G401.6 (cell line): Measurements from ENCODE around the gene RAMP3.

Source experiments
- FAIRE-seq: peaks from 2 replicates; lab custom pipeline; 2012; peaks lifted over from hg19 to GRCh38; lab: Jason Lieb, UNC

RAMP3 gene

GRCh38 chr7:45180084-45180986 lies 22.7 kb downstream of the RAMP3 start:
- FAIRE-seq, result no peak

GRCh38 chr7:45181286-45181960 lies 23.8 kb downstream of the RAMP3 start:
- no peak for FAIRE-seq

GRCh38 chr7:45181991-45182855 lies 24.6 kb downstream of the RAMP3 start:
- FAIRE-seq, result no peak

GRCh38 chr7:45182856-45183710 lies 25.5 kb downstream of the RAMP3 start:
- FAIRE-seq, result no peak

- no peak for FAIRE-seq
Observed at GRCh38 chr7:45183711-45184210, 26.2 kb downstream of the RAMP3 start.

DNA sequence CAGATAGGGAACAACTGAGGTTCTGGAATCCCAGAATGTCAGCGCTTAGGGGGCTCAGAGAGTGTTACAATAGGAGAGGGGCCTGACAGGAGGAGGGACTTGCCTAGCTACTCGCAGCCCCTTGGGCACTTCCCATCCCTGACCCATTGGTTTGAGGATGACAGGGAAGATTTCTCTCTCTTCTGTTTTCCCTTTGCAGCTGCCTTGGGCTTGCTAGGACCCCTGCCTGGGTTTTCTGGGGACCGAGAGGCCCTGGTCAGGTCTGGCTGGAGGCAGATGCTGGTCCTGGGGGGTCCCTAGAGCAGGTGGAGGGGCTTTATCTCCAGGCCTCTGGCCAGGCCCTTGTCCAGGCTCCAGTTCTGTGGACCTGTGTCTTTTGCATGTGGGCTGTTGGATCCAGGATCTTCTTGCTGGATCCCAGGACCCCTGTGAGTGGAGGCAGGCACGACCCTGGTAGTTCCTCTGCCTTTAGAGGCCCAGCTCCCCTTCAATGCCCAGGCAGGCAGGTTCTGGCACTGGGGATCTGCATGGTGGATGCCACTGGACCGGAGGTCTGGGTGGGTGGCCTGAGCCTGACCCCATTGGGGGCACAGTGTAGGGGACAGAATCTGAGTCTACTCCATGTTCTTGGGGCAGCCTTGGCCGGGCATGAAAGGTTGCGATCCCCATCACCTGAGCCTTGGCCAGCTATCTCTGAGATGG lies 26.9 kb downstream of the RAMP3 start:
- FAIRE-seq, result no peak

DNA sequence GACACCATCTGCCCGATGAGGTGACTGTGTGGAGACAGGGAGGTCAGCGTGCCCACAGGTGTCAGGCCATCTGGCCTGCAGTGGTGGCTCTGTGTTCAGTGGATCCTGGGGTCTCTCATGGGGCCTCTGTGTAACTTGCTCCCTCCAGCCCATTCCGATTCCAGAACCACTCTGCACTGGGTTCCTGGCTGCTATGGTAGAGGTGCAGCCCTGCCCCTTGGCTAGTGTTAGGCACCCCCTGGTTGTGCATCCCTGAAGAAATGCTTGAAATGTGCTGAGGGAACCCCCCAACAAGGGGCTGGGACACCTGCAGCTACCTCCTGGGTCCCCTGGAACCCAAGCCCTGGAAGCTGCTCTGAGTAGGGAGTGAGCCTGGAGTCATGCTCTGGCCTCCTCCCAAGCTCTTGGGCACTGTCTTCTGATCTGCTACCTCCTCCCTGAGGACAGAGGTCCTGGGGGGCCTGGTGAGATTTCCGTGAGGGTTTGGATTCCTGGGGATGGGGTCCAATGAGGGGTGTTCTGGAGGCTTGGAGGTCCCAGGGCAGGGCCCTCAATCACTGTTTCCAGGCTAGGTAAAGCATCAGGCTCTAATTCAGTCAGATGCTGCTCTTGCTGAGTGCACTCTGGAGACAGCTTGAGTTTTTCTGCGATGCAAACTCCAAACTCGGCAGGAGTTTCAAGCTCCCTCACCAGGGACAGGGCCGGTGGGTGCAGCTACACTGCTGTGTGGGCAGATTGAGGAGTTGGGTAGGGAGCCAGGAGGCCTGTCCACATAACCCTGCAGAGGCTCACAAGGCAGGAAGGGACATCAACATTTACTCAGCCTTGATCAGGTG lies 27.7 kb downstream of the RAMP3 start:
- FAIRE-seq, result no peak

DNA sequence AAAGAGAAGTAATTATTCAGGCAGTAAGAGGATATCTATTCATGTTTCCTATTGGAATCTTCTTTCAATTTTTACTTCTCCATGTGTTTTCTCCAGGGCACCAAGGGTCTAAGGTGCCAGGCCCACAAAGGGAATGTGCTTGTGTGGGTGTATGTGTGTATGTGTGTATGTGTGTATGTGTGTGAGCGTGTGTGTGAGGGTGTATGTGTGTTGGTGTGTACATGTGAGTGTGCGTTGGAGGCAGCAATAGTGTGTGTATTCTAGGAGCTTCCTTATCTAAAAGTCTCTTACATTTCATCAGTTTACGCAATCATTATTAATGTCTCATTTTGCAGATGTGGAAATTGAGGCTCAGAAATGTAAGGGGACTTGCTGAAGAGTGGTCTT lies 28.3 kb downstream of the RAMP3 start:
- FAIRE-seq, result no peak

DNA sequence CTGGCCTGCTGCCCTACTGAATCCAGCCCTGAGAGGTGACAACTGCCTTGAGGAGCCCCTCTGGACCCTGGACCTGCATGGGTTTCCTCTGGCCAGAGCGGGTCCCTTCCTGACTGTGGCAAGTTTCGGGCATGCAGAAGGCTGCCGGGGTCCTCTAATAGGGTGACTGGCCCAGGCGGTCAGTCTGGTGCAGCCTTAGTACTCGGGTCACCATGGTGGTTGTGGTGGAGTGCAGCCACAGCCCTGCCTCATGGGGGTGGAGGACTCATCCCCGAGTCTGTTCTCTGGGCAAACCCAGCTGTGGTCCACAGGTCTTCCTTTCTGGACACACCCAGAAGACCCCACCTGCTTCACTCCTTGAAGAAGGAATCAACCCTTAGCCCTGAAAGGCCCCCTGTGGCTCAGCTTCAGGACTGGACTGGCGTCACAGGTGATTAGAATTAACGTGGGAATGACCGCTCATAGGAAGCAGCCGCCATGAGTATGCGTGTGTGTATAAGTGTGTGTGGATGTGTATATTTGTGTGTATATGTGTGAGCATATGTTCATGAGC lies 28.7 kb downstream of the RAMP3 start:
- no peak for FAIRE-seq

DNA sequence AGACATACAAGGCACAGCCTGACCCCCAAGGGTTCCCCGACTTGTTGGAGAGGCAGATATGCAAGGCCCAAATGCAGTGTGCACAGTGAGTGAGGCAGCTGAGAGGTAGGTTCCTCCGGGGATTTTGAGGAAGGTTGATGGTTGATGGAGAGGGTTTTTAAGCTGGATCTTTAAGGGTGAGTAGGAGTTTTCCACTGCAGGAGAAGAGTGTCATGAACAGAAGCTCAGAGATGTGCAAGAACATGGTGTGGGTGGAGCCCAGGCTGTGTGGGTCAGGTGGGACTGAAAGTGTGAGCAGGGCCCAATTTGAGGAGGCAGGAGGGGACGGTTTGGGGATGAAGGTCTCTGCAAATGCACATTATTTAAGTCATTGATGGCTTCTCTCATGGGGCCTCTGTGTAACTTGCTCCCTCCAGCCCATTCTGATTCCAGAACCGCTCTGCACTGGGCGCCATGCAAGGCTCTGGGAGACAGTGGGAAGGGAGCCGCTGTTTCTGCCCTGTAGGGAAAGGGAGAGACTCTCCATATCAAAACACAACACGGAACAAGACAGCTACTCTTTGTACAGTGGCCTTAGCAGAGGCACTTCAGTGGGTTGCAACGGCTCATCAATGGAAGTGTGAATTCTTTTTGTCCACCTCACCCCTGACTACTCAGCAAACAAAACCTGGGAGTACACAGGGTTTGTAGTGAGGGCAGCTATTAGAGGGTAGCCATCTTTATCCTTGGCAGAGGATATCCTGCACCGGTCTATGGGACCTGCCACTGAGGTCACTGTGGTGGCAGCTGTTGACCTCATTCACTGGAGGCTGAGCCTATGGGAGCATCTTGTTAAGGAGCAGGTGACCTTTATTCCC lies 29.7 kb downstream of the RAMP3 start:
- no peak for FAIRE-seq

DNA sequence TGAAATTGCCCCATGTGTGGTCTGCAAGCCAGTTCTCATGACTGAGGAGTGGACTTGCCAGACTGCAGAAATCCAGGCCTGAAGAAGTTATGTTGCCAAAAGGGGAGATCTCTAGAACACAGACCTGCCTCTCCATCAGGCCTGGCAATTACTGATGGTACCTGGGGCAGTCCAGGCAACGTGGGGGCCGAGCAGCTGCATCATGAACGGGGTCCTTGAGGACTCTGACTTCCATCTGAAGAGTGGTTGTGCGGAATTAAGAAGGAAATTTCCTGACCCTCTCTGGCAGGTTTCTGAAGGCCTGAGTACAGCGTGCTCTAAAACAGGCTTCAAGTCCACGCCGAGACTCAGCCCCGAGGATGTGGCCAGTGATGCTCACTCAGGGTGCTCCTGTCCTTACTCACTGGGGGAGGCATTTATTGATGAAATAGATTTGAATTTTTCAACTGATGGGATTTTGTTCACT lies 30.4 kb downstream of the RAMP3 start:
- FAIRE-seq, result no peak

GRCh38 chr7:45188736-45189135 lies 31.1 kb downstream of the RAMP3 start:
- no peak for FAIRE-seq

GRCh38 chr7:45189151-45189970 lies 31.8 kb downstream of the RAMP3 start:
- FAIRE-seq, result no peak

- FAIRE-seq, result no peak
Observed at GRCh38 chr7:45190406-45191165, 33.0 kb downstream of the RAMP3 start.

GRCh38 chr7:45191396-45191795 lies 33.8 kb downstream of the RAMP3 start:
- FAIRE-seq, result no peak

- FAIRE-seq, result no peak
Observed at GRCh38 chr7:45192621-45193041, 35.0 kb downstream of the RAMP3 start.

DNA sequence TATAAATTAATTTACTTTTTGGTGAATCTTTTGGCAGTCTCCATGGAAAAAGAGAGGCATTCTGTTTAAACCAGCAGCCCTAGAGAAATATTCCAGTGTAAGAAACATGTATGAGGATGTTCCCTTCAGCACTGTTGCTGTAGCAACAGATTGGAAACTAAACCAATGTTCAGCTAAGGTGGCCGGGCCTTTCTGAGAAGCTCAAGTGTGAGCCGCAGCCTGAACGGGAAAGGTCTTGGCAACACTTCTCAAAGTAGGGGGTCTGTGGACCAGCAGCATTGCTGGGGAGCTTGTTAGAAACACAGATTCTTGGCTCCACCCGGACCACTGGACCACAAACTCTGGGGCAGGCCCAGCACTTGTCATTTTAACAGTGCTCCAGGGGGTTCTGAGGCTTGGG lies 36.2 kb downstream of the RAMP3 start:
- no peak for FAIRE-seq
